H9 (cell line): ENCODE measurements around the gene MME. TPM values are rescaled to one million over a fixed set of nuclear protein-coding genes. Genes with fewer than 3 reads are reported as not detected.

ENCODE experiments used
- DNase-seq: peaks from one replicate; pipeline ENCODE4 v3.0.0-alpha.2; 2017
- H2AFZ ChIP-seq: one replicate; pipeline ENCODE4 v1.6.1; 2013; ENCODE audit warnings: mild to moderate bottlenecking, low read length, control low read depth, moderate library complexity
- H2AK5ac ChIP-seq: 2 replicates; pipeline ENCODE4 v1.6.1; 2013; ENCODE audit warnings: low read length, control low read depth, mixed read lengths; ENCODE audit not compliant: insufficient read length
- H2BK120ac ChIP-seq: one replicate; pipeline ENCODE4 v1.6.1; 2013; ENCODE audit warnings: low read depth, mild to moderate bottlenecking, low read length, control low read depth, inconsistent platforms; ENCODE audit not compliant: poor library complexity, severe bottlenecking
- H2BK12ac ChIP-seq: 2 replicates; pipeline ENCODE4 v1.6.1; 2013; ENCODE audit warnings: low read length, control low read depth, mixed read lengths, low read depth; ENCODE audit not compliant: insufficient read length
- H2BK15ac ChIP-seq: 2 replicates; pipeline ENCODE4 v1.6.1; 2013; ENCODE audit warnings: low read depth, low read length, control low read depth
- H2BK20ac ChIP-seq: one replicate; pipeline ENCODE4 v1.6.1; 2013; ENCODE audit warnings: low read depth, mild to moderate bottlenecking, low read length, control low read depth, inconsistent platforms; ENCODE audit not compliant: poor library complexity, severe bottlenecking
- H2BK5ac ChIP-seq: 2 replicates; pipeline ENCODE4 v1.6.1; 2013; ENCODE audit warnings: low read length, control low read depth, mixed read lengths; ENCODE audit not compliant: insufficient read length
- H3K14ac ChIP-seq: 2 replicates; pipeline ENCODE4 v1.6.1; 2013; ENCODE audit warnings: low read length, control low read depth; ENCODE audit not compliant: insufficient read depth
- H3K18ac ChIP-seq: 2 replicates; pipeline ENCODE4 v1.6.1; 2013; ENCODE audit warnings: low read depth, mild to moderate bottlenecking, mixed read lengths, low read length, control low read depth; ENCODE audit not compliant: insufficient read length
- H3K23ac ChIP-seq: 2 replicates; pipeline ENCODE4 v1.6.1; 2013; ENCODE audit warnings: low read length, control low read depth, mixed read lengths, low read depth; ENCODE audit not compliant: insufficient read length
- H3K23me2 ChIP-seq: 2 replicates; pipeline ENCODE4 v1.6.1; 2013; ENCODE audit warnings: low read depth, mild to moderate bottlenecking, mixed read lengths, low read length, control low read depth; ENCODE audit not compliant: insufficient read length, poor library complexity, severe bottlenecking
- H3K27ac ChIP-seq: 2 replicates; pipeline ENCODE4 v1.5.1; 2013; ENCODE audit warnings: low read length, control low read depth, mixed read lengths, low read depth; ENCODE audit not compliant: insufficient read length
- H3K27me3 ChIP-seq: 2 replicates; pipeline ENCODE4 v1.6.1; 2013; ENCODE audit warnings: low read length, control low read depth, inconsistent platforms; ENCODE audit not compliant: insufficient read depth
- H3K4ac ChIP-seq: 2 replicates; pipeline ENCODE4 v1.6.1; 2013; ENCODE audit warnings: low read depth, mild to moderate bottlenecking, control low read depth, inconsistent platforms, low read length, moderate library complexity
- H3K4me1 ChIP-seq: 2 replicates; pipeline ENCODE4 v1.6.1; 2013; ENCODE audit warnings: low read length, control low read depth, inconsistent platforms; ENCODE audit not compliant: insufficient read depth
- H3K4me2 ChIP-seq: 2 replicates; pipeline ENCODE4 v1.6.1; 2013; ENCODE audit warnings: low read length, control low read depth, mixed read lengths; ENCODE audit not compliant: insufficient read length, insufficient read depth
- H3K56ac ChIP-seq: 2 replicates; pipeline ENCODE4 v1.6.1; 2013; ENCODE audit warnings: low read depth, mild to moderate bottlenecking, mixed read lengths, low read length, control low read depth; ENCODE audit not compliant: insufficient read length
- H3K79me1 ChIP-seq: 2 replicates; pipeline ENCODE4 v1.6.1; 2013; ENCODE audit warnings: low read depth, mild to moderate bottlenecking, moderate library complexity, low read length, control low read depth, inconsistent platforms; ENCODE audit not compliant: insufficient read depth, poor library complexity, severe bottlenecking
- H3K79me2 ChIP-seq: 2 replicates; pipeline ENCODE4 v1.6.1; 2013; ENCODE audit warnings: low read length, control low read depth, inconsistent platforms; ENCODE audit not compliant: insufficient read depth
- H3K9ac ChIP-seq: 2 replicates; pipeline ENCODE4 v1.6.1; 2013; ENCODE audit warnings: low read length, control low read depth, mixed read lengths; ENCODE audit not compliant: insufficient read length; ENCODE audit errors: extremely low read depth
- H3K9me3 ChIP-seq: one replicate; pipeline ENCODE4 v1.6.1; 2013; ENCODE audit warnings: low read depth, low read length, inconsistent platforms; ENCODE audit not compliant: control insufficient read depth
- H3T11ph ChIP-seq: one replicate; pipeline ENCODE4 v1.6.1; 2013; ENCODE audit warnings: mild to moderate bottlenecking, low read length, control low read depth, inconsistent platforms
- H4K20me1 ChIP-seq: one replicate; pipeline ENCODE4 v1.6.1; 2013; ENCODE audit not compliant: control insufficient read depth, insufficient read length, insufficient read depth
- H4K5ac ChIP-seq: 2 replicates; pipeline ENCODE4 v1.6.1; 2013; ENCODE audit warnings: low read depth, mild to moderate bottlenecking, mixed read lengths, low read length, control low read depth; ENCODE audit not compliant: insufficient read length
- H4K8ac ChIP-seq: replicated peaks from 2 replicates; pipeline ENCODE4 v1.6.1; 2013; ENCODE audit warnings: low read length, control low read depth, mixed read lengths, low read depth; ENCODE audit not compliant: insufficient read length
- H4K91ac ChIP-seq: 2 replicates; pipeline ENCODE4 v1.6.1; 2013; ENCODE audit warnings: low read depth, mild to moderate bottlenecking, moderate library complexity, mixed read lengths, low read length, control low read depth; ENCODE audit not compliant: insufficient read length
- H3K27ac Mint-ChIP-seq, 3 experiments: 2 replicates in 2 of 3; 3 replicates in 1 of 3; pipeline ENCODE4 v1.8.0; 2020 to 2021; ENCODE audit warnings: mixed read lengths in 3 of 3, mild to moderate bottlenecking in 1 of 3, moderate library complexity in 1 of 3
- H3K27me3 Mint-ChIP-seq: 2 replicates; pipeline ENCODE4 v1.8.0; 2021; ENCODE audit warnings: low read depth, mild to moderate bottlenecking, moderate library complexity, mixed read lengths
- H3K36me3 Mint-ChIP-seq, 3 experiments: 2 replicates in 2 of 3; 3 replicates in 1 of 3; pipeline ENCODE4 v1.8.0; 2020 to 2021; ENCODE audit warnings: low read depth in 3 of 3, mixed read lengths in 3 of 3; ENCODE audit not compliant: insufficient read depth in 1 of 3
- H3K4me1 Mint-ChIP-seq, 2 experiments: 2 replicates each; pipeline ENCODE4 v1.8.0; 2020; ENCODE audit warnings: mixed read lengths in 2 of 2
- H3K4me3 Mint-ChIP-seq, 2 experiments: 2 replicates in 1 of 2; 3 replicates in 1 of 2; pipeline ENCODE4 v1.8.0; 2020 to 2021; ENCODE audit warnings: mild to moderate bottlenecking in 2 of 2, mixed read lengths in 2 of 2, moderate library complexity in 1 of 2
- H3K9me3 Mint-ChIP-seq, 2 experiments: 2 replicates in 1 of 2; 3 replicates in 1 of 2; pipeline ENCODE4 v1.8.0; 2020; ENCODE audit warnings: mild to moderate bottlenecking in 2 of 2, mixed read lengths in 2 of 2, moderate library complexity in 1 of 2
- WGBS: extraction: QIAGEN DNeasy Blood & Tissue Kit; methylation state at CpG from one replicate; pipeline ENCODE4 v1.1.7; 2013; ENCODE audit warnings: missing lambda C conversion rate, low lambda C conversion rate, mixed read lengths; ENCODE audit not compliant: insufficient read length; ENCODE audit errors: extremely low coverage; 5-methylcytosine and 5-hydroxymethylcytosine counted together
- total RNA-seq: library from RNA; stranded (reverse); gene quantifications from 2 replicates; pipeline ENCODE4 v1.2.1, GENCODE V29; 2021
- TF ChIP-seq, protein P1 (sequence below): fragments of 200-600 bp; sonication (generic); conservative IDR thresholded peaks from 3 replicates; pipeline ENCODE4 v1.8.0; 2021; ENCODE audit warnings: antibody characterized with exemption, mild to moderate bottlenecking

MME gene
- total RNA-seq, 1 experiment from 2014 or later = 16.4 TPM

GRCh38 chr3:155102329-155102728, 22.2 kb downstream of the MME start:
- H3K27me3 ChIP-seq = no peaks in the 10 kb centered on the region
- H2BK20ac ChIP-seq = no peak overlapping the region
- no peaks in the 10 kb centered on the region for H4K20me1 ChIP-seq
- H4K91ac ChIP-seq = no peak overlapping the region
- no peak for DNase-seq
- H2AFZ ChIP-seq = no peak overlapping the region
- no peak overlapping the region for H3K9ac ChIP-seq
- H3K14ac ChIP-seq = no peak overlapping the region
- no peak overlapping the region for H3K56ac ChIP-seq
- no peak overlapping the region for H3T11ph ChIP-seq
- H3K27ac ChIP-seq = no peak overlapping the region
- H2AK5ac ChIP-seq = no peak overlapping the region
- H4K8ac ChIP-seq = no peak overlapping the region
- H3K18ac ChIP-seq = no peak overlapping the region
- no peak overlapping the region for H3K4me3 Mint-ChIP-seq
- TF ChIP-seq, protein P1, sequence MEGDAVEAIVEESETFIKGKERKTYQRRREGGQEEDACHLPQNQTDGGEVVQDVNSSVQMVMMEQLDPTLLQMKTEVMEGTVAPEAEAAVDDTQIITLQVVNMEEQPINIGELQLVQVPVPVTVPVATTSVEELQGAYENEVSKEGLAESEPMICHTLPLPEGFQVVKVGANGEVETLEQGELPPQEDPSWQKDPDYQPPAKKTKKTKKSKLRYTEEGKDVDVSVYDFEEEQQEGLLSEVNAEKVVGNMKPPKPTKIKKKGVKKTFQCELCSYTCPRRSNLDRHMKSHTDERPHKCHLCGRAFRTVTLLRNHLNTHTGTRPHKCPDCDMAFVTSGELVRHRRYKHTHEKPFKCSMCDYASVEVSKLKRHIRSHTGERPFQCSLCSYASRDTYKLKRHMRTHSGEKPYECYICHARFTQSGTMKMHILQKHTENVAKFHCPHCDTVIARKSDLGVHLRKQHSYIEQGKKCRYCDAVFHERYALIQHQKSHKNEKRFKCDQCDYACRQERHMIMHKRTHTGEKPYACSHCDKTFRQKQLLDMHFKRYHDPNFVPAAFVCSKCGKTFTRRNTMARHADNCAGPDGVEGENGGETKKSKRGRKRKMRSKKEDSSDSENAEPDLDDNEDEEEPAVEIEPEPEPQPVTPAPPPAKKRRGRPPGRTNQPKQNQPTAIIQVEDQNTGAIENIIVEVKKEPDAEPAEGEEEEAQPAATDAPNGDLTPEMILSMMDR = no peak
- no peak overlapping the region for H2BK12ac ChIP-seq
- peaks cover 7 to 8% of the 10 kb centered on the region in 2 experiments for H3K4me1 Mint-ChIP-seq
- H2BK120ac ChIP-seq = no peak overlapping the region
- H3K23me2 ChIP-seq = no peaks in the 10 kb centered on the region
- no peak overlapping the region for H3K4me2 ChIP-seq
- H3K36me3 Mint-ChIP-seq = peaks cover 0 to 5% (median 4%) of the 10 kb centered on the region in 3 experiments; a peak in 3 of 7 replicates
- no peak overlapping the region for H3K27ac Mint-ChIP-seq
- no peak overlapping the region for H4K5ac ChIP-seq
- no peak overlapping the region for H2BK15ac ChIP-seq
- no peaks in the 10 kb centered on the region for H3K4me1 ChIP-seq
- no peak overlapping the region for H3K4ac ChIP-seq
- no peaks in the 10 kb centered on the region for H3K79me2 ChIP-seq
- H3K9me3 Mint-ChIP-seq = no peaks in the 10 kb centered on the region; a peak in 1 of 5 replicates
- H2BK5ac ChIP-seq = no peak overlapping the region
- no peaks in the 10 kb centered on the region for H3K27me3 Mint-ChIP-seq
- H3K23ac ChIP-seq = no peak overlapping the region
- no peaks in the 10 kb centered on the region for H3K9me3 ChIP-seq
- H3K79me1 ChIP-seq = no peaks in the 10 kb centered on the region
- no CpG with 5 or more reads among the region's 2 CpGs for WGBS
